ENCODE measurements around the gene MEIKIN.

MEIKIN gene

DNA sequence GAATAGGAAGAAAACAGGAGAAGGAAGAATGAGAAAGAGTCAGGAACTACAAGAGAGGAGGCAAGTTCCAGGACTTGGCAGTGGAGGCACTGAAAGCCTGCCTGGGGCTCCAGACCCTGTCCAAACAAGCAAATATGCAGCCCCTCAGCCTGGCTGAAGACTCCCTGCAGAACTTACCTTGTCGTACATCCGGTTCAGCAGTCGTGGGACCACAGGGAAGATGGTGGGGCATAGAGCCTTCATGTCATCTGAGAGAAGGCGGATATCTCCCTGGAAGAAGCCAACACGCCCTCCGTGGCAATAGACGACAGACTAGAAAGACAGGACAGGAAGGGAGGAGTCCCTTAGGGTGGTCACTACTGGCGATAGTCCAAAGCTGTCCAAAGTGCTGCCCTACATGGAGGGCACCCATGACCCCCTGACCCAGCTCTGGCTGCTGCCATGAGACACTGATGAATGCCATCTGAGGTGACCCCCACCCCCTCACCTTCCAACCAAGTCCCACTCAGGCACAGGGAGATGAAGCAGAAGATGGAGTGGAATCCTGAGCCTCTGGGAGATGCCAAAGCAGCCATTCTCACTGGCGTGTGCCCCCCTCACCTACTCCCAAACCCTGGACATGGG lies 27.7 kb upstream of the MEIKIN start:
- no peak for DNase-seq (ENCODE audit: low spot score)

DNA sequence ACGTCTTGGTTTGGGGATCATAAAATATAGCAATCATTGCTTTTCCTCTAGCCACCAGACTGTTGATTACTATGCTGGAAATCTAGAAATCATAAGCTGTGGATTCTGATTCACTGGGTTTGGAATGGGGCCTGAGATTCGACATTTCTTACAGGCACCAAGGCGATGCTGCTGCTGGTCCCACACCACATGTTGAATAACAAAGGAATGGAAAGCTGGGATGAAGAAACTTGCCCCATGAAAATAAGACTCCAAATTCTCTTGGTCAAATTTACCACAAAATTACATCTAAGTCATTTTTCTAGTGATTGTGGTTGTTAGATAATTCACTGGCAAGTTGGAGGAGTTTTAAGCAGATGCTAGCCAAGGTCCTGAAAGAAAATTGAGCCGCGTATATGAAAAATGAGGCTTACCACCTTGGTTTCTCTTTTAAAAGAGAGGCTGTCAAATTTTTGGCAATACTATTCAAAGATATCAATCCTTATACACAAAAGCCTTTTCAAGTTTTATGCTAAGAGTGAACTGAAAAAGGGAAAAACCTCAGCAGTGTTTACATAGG lies 23.0 kb upstream of the MEIKIN start:
- no peak for DNase-seq (ENCODE audit: low spot score)

DNA sequence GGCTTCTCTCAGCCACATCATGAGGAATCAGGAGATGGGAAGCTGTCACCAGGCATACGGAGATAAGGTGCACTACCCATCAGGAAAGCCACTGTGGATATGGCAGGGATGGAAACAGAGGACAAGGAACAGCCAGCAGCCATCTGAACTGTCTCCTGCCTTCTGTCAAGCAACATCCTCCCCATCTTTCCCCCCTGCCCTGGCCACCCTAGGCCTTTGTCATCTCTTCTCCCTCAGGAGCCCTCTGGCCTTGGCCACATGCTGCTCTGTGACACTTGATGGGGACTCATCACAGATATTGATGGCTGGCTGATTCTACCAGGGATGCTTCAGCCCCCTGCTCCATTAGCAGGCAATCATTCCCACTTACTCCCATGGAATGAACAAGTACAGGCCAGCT lies 21.1 kb upstream of the MEIKIN start:
- no peak for DNase-seq (ENCODE audit: low spot score)

DNA sequence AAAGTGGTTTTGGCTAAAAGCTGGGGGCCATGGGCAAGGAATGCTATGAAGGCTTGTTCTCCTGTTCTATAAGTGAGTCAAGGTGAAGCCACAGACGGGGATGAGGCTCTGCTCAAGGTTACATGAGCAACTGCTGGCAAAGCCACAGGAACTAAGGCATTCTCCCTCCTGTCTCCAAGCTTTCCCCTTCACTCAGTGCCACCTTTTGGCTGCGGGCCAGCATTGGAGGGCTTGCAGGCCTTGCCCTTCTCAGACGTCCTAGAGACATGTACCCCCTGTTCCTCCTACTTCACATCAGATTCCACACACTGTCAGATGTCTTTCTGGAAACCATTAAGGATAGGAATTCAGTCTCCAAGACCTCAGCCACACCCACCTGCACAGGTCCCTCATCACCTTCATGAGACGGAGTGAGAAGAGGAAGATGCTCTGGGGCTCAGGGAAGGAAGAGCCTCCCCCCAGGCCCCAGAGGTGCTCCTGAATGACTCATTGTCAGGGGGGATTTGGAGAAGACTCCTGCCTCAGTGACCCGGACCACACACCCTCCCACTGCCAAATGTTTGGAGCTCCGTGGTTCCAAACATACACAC lies 20.5 kb upstream of the MEIKIN start:
- DNase-seq (ENCODE audit: low spot score) = no peak

DNA sequence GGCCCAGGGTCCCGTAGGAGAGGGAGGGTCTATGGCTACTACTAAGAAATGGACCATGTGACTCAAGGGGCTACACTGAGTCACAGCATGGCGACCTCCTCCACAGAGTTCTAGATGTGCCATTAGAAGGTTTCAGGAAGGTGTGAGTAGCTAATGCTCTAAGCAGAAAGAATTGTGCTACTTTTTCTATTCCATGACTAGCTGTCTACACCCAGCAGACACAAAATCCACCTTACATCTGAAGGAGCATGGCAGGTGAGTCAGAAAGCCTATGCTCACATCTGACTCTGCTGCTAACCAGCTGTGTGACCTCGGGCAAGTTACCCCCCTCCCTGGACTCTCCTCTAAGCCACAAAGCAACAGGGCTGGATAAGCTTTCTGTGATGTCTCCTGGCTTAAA lies 14.4 kb upstream of the MEIKIN start:
- DNase-seq (ENCODE audit: low spot score) = no peak

DNA sequence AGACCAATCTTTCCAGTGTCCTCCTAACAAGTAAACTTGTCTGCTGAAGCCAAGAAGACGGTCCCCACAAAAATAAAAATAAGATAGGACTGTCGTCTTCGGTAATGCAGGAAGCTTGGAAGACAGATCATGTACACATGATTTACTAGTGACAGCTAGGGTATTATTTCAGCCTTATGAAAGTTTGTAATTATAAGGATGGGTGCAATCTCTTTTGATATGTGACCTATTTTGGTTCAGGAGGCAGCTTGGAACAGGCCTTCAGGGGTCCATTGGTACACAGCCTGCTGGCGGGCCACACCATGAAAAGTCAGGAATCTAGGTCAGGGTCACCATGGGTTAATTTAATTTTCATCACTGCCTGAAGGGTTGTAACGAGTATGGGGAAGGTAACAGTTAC lies 13.7 kb upstream of the MEIKIN start:
- no peak for DNase-seq (ENCODE audit: low spot score)

DNA sequence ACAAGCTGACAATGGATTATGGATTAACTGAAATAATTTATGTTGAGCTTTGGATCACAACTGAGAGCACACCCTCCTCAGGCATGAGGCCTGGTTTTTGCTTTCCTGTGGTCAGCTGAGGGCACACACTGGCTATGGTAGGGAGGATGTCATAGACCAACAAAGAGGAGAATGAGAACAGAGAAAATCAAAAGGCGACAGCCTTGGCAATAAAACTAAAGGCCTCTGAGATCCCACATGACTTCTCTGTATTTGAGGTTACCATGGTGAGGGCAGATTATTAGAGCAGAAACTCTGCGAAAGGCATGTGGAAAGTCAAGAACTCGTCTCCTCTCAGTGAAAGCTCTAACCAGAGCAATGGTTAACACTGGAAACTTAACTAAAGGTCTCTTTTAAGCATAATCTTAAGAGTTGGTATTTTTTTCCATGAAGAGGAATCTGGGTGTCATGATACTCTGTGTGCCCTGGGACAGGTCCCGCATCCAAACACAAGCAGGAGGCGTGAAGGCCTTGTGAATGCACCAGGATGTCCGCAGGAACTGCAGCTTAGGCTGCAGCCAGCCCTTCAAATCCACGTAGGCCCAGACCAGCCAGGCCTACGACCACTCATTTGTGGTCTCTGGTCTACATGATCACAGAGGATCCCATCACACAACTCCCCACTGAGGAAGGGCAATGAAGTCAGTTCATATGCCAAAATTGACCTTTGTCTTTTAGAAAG lies 12.4 kb upstream of the MEIKIN start:
- no peak for DNase-seq (ENCODE audit: low spot score)

DNA sequence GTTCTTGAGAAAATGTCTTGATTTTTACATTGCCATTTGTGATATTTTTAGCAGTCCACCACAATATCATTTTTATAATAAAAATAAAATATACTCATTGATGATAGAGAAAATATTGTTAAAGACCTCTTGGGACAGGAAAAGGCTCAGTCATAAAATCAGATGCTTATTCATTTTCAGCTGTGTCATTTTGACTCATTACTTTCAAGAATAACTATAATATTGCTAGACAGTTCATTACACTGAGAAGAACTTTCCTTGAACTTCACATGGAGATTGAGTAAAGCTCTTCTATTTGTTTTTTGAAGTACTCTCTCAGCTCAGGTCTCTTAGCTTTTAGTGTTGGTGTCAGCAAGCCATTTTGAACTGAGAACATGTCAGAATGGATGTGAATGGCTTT lies 8.5 kb upstream of the MEIKIN start:
- DNase-seq (ENCODE audit: low spot score) = no peak

DNA sequence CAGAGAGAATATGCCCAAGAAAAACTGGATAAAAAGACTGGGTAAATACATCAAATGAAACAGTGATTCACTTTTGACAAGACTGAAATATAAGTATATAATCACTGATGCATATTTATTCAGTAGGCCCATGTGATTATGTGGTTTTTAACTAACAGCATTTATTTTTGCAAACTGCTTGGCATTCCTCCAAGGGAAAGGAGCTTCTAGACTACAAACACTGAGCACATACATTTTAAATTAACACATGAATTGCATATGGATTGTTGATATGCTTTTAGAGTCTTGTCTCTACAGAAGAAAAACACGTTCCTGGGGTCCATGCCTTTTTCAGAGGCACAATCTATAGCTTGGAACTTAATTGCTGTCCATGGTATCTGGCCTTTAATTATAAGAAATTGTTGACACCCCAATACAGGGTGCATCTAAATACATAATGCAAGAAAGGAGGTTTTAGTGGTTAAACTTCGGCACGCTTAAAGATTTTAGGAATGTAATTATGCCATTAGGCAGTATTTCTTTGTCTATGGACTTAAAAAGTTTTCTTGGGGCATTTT lies 6.9 kb upstream of the MEIKIN start:
- no peak for DNase-seq (ENCODE audit: low spot score)

DNA sequence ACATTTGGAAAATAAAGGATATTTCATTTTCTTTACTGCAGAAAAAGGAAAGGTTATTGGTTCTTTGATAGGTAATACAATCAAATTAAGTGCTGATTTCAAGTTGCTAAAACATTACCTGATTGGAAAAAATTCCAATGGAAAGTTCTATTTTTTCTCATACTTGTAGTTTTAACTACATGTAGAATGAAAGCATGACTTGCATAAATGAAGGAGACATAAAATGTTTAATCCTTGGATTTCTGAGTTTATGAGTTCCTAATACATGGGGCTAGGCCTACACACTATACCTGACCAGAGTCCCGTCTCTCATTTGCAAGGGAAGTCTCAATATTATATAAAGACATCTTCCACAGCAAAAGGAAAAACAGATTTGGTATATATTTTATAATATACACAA lies 5.2 kb upstream of the MEIKIN start:
- no peak for DNase-seq (ENCODE audit: low spot score)

DNA sequence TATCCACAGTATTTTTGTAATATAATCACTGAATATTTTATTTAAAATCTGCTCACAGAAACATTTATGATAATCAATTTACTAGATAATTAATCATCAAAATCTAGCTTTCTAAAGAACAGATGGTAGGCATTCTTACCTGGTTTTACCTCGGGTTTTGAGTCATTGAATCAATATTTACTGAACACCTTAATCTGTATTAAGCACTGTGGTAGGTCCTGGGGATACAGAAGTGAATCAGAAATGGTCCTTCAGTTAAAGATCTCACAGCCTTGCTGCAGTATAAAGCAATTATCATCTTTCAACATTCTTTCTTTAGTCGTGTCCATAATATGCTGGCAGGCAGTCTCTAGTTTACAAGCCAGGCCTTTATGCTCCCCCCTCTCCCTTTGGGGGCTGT lies 2.0 kb upstream of the MEIKIN start:
- no peak for DNase-seq (ENCODE audit: low spot score)

DNA sequence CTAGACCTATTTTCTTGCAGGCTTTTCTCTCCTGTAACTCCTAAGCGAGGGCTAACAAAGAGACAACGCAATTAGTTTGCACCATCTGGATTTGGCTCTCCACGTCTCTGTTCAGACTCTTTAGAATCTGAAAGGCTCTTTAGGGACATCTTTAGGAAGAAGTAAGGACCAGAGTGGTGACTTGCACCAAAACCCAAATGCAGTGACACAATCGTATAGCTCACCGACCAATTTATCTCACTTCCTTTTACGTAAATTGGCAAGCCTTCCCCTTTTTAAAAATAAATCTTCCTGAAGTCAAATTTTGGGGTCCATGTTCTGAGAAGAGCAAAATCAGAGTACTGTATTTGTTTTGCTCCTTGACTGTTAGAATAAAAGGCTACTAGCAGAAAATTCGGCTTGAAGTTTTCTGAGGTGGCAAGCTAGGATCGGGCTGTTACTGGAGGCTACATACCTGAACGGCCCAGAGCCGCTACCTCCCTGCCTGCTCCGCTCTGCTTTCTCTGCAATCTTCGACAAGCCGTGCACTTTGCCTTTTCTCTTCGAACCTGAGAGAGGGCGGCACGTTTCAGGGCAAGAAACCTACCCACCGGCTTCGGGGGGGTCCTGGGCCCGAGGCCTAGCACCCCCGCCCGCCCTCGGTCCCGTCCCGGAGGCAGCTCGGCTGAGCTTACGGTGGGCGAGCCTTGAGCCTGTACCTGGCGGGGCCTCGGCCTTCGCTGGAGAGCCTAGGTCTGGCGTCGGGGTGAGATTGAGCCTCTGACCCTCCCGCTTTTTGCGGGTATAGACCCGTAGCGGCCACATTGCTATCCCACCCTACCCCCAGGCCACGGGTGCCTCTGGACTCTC lies 537 bp downstream of the MEIKIN start:
- DNase-seq (ENCODE audit: low spot score) = no peak

DNA sequence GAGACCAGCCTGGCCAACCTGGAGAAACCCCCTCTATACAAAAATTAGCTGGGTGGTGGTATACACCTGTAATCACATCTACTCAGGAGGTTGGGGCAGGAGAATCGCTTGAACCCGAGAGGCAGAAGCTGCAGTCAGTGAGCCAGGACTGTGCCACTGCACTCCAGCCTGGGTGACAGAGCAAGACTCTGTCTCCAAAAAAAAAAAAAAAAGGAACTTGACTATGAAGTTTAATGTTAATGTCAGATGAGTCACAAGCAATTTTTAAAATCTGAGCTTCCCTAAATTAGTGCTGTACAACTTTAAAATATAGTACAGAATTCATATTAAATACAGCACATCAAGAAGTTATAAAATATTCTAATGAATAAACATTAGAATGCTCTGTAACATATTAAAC lies 1.5 kb downstream of the MEIKIN start:
- DNase-seq (ENCODE audit: low spot score) = no peak

DNA sequence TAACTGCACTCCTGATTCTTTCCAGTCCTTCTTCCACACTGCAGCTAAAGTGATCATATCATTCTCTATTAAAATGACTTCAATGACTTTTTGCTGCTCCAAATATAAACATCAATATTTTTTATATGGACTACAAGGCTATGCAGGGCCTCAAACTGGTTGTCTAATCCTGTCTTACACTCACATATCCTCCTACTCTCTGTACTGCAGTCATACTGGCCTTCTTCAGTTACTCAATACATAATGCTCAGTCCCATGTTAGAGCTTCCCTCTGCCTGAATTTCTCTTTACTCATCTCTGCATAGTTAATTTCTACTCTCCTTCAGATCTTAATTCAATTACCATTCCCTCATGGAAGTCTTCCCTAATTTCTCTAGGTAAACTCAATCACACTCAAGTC lies 3.4 kb downstream of the MEIKIN start:
- DNase-seq (ENCODE audit: low spot score) = no peak

DNA sequence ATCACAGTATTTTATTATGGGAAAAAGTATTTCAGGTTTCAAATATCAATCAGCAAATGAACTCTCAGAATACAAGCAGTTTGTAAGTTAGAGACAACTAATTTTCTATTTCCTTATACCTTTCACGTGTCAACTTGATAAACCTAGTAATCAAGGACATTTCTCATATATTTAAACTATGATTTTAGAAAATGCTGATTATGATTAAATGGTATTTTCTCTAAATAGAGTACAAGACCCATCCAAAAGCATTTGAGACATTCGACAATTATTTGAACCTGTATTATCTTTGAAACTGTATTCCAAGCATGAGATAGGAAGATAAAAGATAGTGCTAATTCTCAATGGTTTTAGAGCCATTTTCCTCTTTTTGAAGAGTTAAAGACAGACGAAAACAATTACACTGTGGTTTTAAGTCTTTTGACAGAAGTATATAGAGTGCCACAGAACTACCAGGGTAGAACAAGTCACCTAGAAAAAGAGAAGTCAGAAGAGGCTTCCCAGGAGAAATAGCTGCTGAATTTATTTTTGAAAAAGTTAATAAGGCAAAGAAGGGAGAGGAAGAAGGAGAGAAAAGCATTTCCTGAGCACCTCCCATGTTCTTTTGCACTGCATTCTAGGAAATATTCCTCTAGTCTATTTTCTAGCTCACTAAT lies 5.6 kb downstream of the MEIKIN start:
- DNase-seq (ENCODE audit: low spot score) = no peak

DNA sequence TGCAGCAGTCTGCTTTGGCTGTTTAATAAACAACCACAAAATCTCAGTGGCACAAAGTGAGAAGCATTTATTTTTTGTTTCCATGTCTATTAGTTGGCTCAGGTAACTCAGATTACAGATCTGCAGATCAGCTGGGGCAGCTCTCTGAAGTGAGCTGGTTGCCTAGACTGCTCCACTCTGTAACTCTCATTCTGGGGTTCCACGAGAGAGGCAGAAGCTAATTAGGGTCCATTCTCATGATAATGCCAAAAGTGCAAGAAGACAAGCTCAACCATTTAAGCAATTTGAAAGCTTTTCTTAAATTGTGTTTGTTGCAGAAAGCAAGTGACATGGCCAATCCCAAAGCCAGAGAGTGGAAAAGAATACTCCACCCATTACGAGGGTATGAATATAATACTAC lies 13.2 kb downstream of the MEIKIN start:
- no peak for DNase-seq (ENCODE audit: low spot score)

DNA sequence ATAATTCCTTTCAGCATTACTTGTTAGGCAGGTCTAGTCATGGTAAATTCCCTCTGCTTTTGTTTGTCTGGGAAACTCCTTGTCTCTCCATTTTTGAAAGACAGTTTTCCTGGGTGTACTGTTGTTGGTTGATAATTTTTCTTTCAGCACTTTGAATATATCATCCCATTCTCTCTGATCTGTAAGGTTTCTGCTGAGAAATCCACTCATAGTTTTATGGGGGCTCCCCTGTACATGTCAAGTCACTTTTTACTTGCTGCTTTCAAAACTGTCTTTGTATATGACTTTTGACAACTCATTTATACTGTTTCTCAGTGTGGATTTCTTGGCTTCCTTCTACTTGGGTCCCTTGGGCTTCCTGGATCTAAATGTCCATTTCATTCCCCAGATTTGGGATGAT lies 16.5 kb downstream of the MEIKIN start:
- DNase-seq (ENCODE audit: low spot score) = no peak

DNA sequence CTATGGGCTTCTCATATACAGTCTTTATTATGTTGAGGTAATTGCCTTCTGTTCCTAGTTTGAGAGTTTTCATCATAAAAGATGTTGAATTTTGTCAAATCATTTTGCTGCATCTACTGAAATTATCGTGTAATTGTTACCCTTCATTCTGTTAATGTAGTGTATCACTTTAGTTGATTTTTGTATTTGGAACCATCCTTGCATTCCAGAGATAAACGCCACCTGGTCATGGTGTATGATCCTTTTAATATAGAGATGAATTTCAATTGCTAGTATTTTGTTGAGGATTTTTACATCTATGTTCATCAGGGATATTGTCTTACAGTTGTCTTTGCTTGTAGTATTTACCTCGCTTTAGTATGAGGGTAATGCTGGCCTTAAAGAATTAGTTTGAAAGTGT lies 19.3 kb downstream of the MEIKIN start:
- DNase-seq (ENCODE audit: low spot score) = no peak

DNA sequence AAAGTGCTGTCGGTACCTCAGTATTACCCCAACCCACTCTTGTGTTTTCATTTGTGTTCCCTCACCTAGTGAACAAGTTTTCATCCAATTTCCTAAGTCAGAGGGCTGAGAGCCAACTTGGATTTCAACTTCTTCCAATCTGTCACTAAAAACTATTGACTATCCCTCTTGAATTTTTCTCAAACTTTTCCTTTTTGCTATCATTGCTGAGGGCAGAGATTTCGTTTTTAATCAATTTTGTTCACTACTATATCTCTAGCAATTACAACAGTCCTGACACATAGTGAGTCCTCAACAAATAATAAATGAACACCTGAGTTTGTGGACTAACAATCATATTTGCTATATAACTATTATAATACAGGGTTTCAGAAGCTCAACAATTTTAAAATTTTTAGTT lies 29.0 kb downstream of the MEIKIN start:
- DNase-seq (ENCODE audit: low spot score) = no peak

DNA sequence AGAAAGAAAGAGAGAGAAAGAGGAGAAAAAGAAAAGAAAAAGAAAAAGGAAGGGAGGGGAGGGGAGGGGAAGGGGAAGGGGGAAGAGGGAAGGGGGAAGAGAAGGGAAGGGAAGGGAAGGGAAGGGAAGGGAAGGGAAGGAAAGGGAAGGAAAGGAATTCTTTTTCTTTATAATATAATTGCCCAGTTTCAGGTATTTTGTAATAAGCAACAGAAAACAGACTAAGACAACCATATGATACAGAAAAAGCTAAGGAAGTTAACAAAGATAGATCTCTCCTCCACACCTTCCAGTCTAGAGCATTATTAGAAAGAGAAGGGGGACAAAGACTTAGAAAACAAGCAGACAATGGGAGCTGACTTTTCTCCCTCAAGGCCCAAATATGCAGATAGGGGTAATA lies 31.0 kb downstream of the MEIKIN start:
- DNase-seq (ENCODE audit: low spot score) = no peak

DNA sequence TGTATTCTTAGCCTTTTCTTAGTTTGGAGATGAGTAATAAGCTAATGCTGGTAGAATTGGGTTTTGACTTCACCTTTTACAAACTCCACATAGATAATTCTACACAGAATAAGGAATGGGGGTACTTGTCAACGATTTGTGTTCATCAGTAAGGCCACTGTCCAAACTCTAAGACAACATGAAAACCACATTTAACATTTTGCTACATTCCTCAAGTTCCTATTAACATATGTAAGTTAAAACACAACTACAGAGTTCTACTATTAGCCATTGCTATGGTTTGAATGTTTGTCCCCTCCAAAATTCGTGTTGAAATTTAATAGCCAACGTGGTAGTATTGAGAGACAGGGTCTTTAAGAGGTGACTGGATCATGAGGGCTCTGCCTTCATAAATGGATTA lies 31.9 kb downstream of the MEIKIN start:
- DNase-seq (ENCODE audit: low spot score) = no peak

DNA sequence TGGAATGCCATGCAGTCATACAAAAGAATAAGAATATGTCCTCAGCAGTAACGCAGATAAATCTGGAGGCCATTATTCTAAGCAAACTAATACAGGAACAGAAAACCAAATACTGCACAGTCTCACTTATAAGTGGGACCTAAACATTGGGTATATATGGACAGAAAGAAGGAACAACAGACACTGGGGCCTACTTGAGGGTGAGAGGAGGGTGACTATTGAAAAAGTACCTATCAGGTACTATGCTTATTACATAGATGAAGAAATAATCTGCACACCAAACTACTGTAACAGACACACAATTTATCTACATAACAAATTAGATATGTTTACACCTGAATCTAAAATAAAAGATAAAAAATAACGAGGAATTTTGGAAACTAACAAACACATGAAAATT lies 38.8 kb downstream of the MEIKIN start:
- DNase-seq (ENCODE audit: low spot score) = no peak
